ENCODE data around the gene C1QTNF8.

The C1QTNF8 gene

GRCh38 chr16:1141716-1142115, 45.7 kb upstream of the C1QTNF8 start:
- ATAC-seq = no peak
- TF ChIP-seq ESRRG (CRISPR knock-in tag; IDR thresholded peaks at IDR 0.05) (no peak), CSDC2 (CRISPR knock-in tag; IDR thresholded peaks at IDR 0.05) (no peak), ZNF70 (CRISPR knock-in tag; IDR thresholded peaks at IDR 0.05) (no peak), ZC3H10 (CRISPR knock-in tag; IDR thresholded peaks at IDR 0.05) (no peak), SNAI2 (CRISPR knock-in tag; IDR thresholded peaks at IDR 0.05) (no peak), PATZ1 (CRISPR knock-in tag; IDR thresholded peaks at IDR 0.05; ENCODE audit: borderline replicate concordance) (no peak)

DNA sequence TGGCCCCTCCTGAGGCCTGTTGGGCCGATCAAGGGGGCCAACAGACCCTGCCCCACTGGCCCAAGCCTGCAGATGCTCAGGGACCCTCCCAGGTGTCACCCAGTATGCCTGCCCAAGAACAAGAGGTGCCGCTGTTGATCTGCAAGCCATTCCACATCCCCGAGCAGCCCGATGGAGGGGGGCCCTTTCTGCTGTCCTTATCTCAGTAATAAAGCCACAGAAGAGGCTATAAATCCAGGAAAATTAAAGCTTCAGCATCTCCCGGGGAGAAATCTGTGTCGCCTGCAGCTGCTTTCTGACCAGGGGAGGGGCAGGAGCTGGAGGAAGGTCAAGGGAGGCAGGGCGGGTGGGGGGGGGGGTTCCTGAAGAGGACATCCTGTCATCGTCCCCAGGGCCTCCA, 45.1 kb upstream of the C1QTNF8 start:
- TF ChIP-seq ZFP3 (CRISPR knock-in tag; IDR thresholded peaks at IDR 0.05) (no peak), CREB5 (CRISPR knock-in tag; IDR thresholded peaks at IDR 0.05; ENCODE audit: low read depth) (no peak), POU6F1 (CRISPR knock-in tag; IDR thresholded peaks at IDR 0.05; ENCODE audit: borderline replicate concordance, low read depth) (no peak), SNAI2 (CRISPR knock-in tag; IDR thresholded peaks at IDR 0.05) (no peak), TOX (CRISPR knock-in tag; IDR thresholded peaks at IDR 0.05; ENCODE audit: borderline replicate concordance) (no peak), TCF4 (CRISPR knock-in tag; IDR thresholded peaks at IDR 0.05; ENCODE audit: borderline replicate concordance) (no peak), CSRNP3 (CRISPR knock-in tag; IDR thresholded peaks at IDR 0.05) (no peak), RARB (CRISPR knock-in tag; IDR thresholded peaks at IDR 0.05) (no peak)
- no peak for ATAC-seq

DNA sequence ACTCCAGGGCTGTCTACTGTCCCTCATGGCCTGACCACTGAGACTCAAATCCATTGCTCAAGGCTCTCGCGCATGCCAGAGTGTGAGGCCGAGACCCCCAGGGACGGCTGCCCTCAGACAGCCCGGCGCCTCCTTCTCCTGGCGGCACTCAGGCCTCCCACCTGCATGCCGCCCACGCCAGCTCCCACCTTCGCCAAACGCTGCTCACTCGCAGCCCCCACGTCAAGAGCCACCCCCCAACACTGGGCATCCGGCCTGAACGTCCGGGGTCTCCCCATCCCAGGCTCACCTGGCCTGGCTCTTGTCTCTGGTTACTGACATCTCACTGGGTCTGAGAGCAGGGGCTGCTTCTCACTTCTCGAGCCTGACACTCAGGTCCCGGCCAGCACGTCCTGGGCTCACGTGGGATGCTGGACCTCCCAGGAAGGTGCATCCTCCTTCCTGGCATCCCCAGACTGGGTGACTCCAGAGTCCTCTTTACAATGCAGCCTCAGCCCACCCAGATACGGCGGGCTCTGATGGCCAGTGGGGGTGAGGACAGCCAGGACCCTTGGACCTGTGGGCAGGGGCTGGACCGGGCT, 44.6 kb upstream of the C1QTNF8 start:
- ATAC-seq = no peak
- TF ChIP-seq TOX (CRISPR knock-in tag; IDR thresholded peaks at IDR 0.05; ENCODE audit: borderline replicate concordance) = no peak
- no peak for TF ChIP-seq TSHZ2 (CRISPR knock-in tag; IDR thresholded peaks at IDR 0.05)
- TF ChIP-seq ISL1 (CRISPR knock-in tag; IDR thresholded peaks at IDR 0.05) = no peak
- TF ChIP-seq CREB5 (CRISPR knock-in tag; IDR thresholded peaks at IDR 0.05; ENCODE audit: low read depth) = no peak
- no peak for TF ChIP-seq ZNF8 (CRISPR knock-in tag; IDR thresholded peaks at IDR 0.05)
- TF ChIP-seq PATZ1 (CRISPR knock-in tag; IDR thresholded peaks at IDR 0.05; ENCODE audit: borderline replicate concordance) = no peak
- no peak for TF ChIP-seq OSR1 (CRISPR knock-in tag; IDR thresholded peaks at IDR 0.05)
- TF ChIP-seq ZFP30 (CRISPR knock-in tag; IDR thresholded peaks at IDR 0.05) = no peak
- TF ChIP-seq GLIS3 (CRISPR knock-in tag; IDR thresholded peaks at IDR 0.05) = no peak
- TF ChIP-seq ZFP3 (CRISPR knock-in tag; IDR thresholded peaks at IDR 0.05) = no peak
- no peak for TF ChIP-seq ARNTL (CRISPR knock-in tag; IDR thresholded peaks at IDR 0.05; ENCODE audit: borderline replicate concordance, low read depth)
- TF ChIP-seq TCF4 (CRISPR knock-in tag; IDR thresholded peaks at IDR 0.05; ENCODE audit: borderline replicate concordance) = no peak
- TF ChIP-seq RARB (CRISPR knock-in tag; IDR thresholded peaks at IDR 0.05) = no peak
- TF ChIP-seq ESRRG (CRISPR knock-in tag; IDR thresholded peaks at IDR 0.05) = no peak

All from SK-N-SH treated with all-trans-retinoic acid at 6 μM for 48 hours (cell line).